GM21619 (cell line): ENCODE measurements around the gene TTC34.

Experiments used
- ATAC-seq: cut with Tn5 transposase; IDR thresholded peaks from one replicate; pipeline ENCODE4 v1.9.1; 2021; ENCODE audit not compliant: unreplicated experiment

Gene TTC34

GRCh38 chr1:2814511-2815075, 13.1 kb upstream of the TTC34 start:
- no peak for ATAC-seq

- ATAC-seq, result no peak
Measured at GRCh38 chr1:2812939-2813653, 11.6 kb upstream of the TTC34 start.

- ATAC-seq, result no peak
Measured at GRCh38 chr1:2812136-2812535, 10.6 kb upstream of the TTC34 start.

GRCh38 chr1:2811533-2811918, 10.0 kb upstream of the TTC34 start:
- ATAC-seq, result no peak

- no peak for ATAC-seq
Measured at GRCh38 chr1:2810899-2811532, 9.5 kb upstream of the TTC34 start.

- no peak for ATAC-seq
Measured at GRCh38 chr1:2810281-2810680, 8.8 kb upstream of the TTC34 start.

- no peak for ATAC-seq
Measured at GRCh38 chr1:2809656-2810055, 8.2 kb upstream of the TTC34 start.

- no peak for ATAC-seq
Measured at GRCh38 chr1:2808831-2809605, 7.5 kb upstream of the TTC34 start.

GRCh38 chr1:2808386-2808705, 6.9 kb upstream of the TTC34 start:
- ATAC-seq, result no peak

- no peak for ATAC-seq
Measured at GRCh38 chr1:2807678-2808385, 6.3 kb upstream of the TTC34 start.

GRCh38 chr1:2807036-2807435, 5.5 kb upstream of the TTC34 start:
- no peak for ATAC-seq

GRCh38 chr1:2806591-2806990, 5.1 kb upstream of the TTC34 start:
- no peak for ATAC-seq

- no peak for ATAC-seq
Measured at GRCh38 chr1:2805801-2806430, 4.4 kb upstream of the TTC34 start.

GRCh38 chr1:2804628-2805351, 3.3 kb upstream of the TTC34 start:
- no peak for ATAC-seq

GRCh38 chr1:2803931-2804627, 2.6 kb upstream of the TTC34 start:
- no peak for ATAC-seq

GRCh38 chr1:2803086-2803930, 1.8 kb upstream of the TTC34 start:
- ATAC-seq, result no peak

- no peak for ATAC-seq
Measured at GRCh38 chr1:2802421-2802961, 998 bp upstream of the TTC34 start.

GRCh38 chr1:2801046-2801445, 447 bp downstream of the TTC34 start:
- no peak for ATAC-seq
